HG02610 (cell line): ENCODE results near the gene ATP10A.
"Not testable (repeated sequence)": the region's sequence is repeated elsewhere in the genome, so short reads cannot be mapped to it uniquely, and the experiment has no call there.

Experiments used
- ATAC-seq: cut with Tn5 transposase; IDR thresholded peaks from one replicate; pipeline ENCODE4 v1.9.1; 2021; ENCODE audit warnings: mild to moderate bottlenecking, moderate library complexity; ENCODE audit not compliant: unreplicated experiment

ATP10A gene

GRCh38 chr15:25883463-25884259, 20.5 kb upstream of the ATP10A start:
- ATAC-seq, result no peak

DNA sequence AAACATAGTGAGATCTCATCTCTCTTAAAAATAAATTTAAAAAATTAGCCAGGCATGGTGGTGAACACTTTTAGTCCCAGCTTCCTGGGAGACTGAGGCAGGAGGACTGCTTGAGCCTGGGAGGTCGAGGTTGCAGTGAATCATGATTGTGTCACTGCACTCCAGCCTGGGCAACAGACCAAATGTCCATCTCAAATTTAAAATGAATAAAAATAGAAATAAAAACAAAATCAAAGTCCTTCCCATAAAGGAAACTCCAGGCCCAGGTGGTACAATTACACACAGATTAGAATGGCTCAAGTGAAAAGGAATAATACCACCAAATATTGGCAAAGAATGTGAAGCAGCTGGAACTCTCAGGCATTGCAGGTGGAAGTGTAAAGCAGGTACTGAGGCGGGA, 19.3 kb upstream of the ATP10A start:
- ATAC-seq, result no peak

DNA sequence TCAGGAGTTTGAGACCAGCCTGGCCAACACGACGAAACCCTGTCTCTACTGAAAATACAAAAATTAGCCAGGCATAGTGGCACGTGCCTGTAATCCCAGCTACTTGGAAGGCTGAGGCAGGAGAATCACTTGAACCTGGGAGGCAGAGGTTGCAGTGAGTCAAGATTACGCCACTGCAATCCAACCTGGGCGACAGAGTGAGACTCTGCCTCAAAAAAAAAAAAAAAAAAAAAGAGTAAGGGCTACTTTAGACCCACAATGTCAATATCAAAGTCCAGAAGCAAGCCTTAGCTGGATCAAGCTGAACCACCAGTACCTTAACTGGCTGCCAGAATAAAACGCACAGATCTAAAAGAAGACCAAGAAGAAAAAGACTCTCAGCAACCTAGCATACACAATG, 17.8 kb upstream of the ATP10A start:
- not testable (repeated sequence) for ATAC-seq

GRCh38 chr15:25880411-25880810, 17.3 kb upstream of the ATP10A start:
- no peak for ATAC-seq

DNA sequence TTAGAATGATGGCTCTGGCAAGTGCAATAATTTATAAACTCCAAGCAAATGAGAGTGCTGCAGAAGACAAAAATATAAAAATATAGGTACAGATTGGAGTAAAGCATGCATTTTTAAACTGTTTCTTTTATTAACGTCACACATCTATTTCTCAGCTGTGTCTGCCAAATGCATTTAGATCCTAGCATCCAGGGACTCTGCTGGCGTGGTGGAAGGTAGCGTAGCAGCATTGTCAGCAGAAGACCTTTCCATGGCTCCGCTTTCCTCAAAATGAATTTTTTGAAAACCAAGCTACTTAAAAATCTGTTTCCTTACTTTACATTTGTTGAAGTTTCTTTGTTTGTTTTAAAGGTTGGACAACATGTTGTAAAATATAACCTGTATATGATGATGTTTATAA, 16.3 kb upstream of the ATP10A start:
- ATAC-seq, result no peak

- no peak for ATAC-seq
Observed at GRCh38 chr15:25877681-25878080, 14.6 kb upstream of the ATP10A start.

DNA sequence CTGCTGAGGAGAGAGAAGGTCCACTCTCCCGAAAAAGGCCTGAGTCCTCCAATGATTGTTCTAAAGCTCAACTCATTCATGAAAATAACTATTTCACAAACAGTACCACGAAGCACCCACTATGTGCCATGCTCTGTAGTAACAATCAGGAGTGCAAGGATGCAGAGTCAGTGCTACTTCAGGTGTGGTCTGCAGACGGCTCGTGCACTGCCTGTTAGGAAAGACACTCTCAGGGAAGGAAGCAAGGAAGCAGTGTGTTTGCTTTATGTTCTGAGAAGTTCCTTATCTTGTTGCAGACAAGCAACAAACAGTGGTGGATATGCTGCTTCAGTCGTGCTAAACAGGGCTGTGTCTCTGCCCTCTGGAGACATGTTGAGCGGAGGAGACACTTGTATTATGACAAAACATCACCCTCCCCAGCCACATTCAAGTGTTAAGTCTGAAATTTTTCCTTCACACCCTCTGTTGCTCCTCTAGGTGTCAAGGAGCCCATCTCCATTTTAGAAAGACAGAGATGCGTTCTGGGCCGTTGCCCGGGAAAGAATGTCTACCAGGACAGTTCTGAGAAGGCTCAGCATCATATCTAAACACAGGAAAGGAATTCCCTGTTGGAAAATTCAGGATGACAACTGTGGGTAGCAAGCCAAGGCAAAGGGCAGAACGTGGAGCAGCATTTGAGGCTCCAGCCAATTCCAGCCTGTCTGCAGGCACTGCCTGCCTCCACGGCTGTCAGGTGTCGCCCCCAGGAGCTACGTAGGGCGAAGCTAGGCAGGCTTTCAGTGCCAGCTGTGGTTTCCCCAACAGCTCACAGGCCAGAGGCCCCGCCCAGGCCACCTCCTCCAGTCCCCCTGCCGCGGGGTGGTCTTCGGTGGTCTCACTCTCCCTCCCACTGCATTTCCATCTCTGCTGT, 13.4 kb upstream of the ATP10A start:
- ATAC-seq, result no peak

- ATAC-seq, result no peak
Observed at GRCh38 chr15:25875566-25875965, 12.4 kb upstream of the ATP10A start.

- no peak for ATAC-seq
Observed at GRCh38 chr15:25874379-25874778, 11.3 kb upstream of the ATP10A start.

DNA sequence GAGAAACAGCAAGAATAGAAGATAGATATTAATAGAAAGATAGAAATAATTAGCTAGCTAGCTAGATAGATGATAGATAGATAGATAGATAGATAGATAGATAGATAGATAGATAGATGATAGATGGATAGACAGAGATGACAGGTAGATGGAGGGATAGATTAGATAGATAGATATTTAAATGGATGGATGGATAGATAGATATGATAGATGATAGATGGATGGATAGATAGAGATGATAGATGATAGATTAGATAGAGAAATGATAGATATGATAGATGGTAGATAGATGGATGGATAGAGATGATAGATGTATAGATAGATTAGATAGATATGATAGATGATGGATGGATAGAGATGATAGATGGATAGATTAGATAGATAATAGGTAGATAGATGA, 8.3 kb upstream of the ATP10A start:
- no peak for ATAC-seq

DNA sequence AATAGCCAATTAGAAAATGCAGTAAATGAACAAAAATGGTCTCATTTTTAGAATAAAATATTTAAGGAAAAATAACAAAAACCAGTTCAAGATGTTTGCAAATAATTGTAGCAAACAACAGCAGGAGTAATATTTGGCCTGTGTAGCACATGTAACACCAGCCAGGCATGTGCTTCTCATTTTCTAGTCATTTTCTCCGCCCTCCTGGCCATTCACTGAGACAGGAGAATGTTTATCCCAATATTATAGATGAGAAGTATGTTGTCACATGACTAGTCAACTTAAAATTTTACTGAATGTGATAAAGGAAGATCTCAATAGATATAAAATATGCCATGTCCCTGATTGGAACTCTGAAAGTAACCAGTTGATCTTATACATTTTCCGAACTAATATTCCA, 7.8 kb upstream of the ATP10A start:
- ATAC-seq, result no peak

DNA sequence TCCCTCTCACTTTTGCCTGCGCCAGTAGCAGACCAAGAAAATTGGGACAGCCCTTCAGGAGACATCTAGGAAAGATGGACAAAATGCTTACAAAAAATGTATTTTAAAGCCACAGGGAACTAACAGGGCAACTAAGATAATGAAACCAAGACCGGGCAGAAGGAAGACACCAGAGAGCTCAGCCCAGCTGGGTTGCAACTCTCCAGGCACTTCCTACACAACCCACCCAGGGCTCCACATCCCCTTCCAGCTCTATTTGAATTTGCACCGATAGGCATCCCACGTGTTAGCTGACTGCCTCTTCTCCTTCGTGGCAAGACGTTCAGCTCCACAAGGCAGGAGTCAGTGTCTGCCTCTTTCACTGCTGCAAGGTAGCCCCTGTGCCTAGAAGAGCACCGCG, 6.6 kb upstream of the ATP10A start:
- no peak for ATAC-seq

DNA sequence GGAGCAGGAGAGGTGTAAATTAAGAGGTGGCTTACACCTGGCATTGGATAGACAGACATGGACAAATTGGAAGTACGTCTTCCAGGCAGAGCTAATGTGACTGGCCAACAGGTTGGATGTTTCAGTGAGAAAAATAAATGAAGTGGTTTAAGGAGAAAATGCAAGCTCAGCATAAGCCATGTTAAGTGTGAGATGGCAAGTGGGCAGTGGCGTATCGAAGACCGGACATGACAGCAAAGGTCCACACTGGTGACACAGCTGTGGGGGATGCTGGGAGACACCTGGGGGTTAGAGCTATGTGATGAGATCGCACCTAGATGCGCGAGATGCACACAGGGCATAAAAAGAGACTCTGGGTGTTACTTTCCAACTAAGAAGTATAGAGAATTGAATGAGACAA, 3.7 kb upstream of the ATP10A start:
- no peak for ATAC-seq

- ATAC-seq, result no peak
Observed at GRCh38 chr15:25866251-25866650, 3.1 kb upstream of the ATP10A start.

GRCh38 chr15:25864966-25865365, 1.8 kb upstream of the ATP10A start:
- no peak for ATAC-seq

DNA sequence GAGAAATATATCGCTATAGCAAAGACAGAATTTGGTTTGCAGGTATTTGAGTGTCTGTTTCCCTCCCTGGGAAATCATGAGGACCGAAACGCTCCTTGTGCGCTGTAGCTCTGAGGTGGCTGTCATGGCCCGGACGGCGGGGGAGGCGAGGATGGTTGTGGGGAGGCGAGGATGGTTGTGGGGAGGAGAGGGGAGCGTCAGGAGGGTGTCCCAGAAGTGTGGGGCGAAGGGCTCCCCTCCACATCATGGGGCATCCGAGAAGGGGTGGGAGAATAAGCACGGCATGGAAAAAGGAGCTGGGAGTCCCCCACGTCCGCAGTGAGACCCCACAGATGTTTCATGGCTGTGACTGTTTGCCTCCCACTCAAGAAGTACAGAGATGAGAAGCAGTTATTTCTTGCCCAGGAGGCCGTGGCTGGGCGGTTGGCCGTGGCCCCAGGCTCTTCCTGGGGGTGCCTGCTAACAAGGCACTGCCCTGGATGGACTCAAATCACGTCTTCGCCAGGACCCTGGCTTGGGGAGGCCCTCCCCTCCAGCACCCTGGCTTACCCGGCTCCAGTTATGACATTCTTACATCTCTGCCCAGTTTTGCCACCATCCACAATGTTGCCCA, 947 bp upstream of the ATP10A start:
- ATAC-seq, result no peak

GRCh38 chr15:25862472-25863110, 536 bp downstream of the ATP10A start:
- ATAC-seq, result no peak

GRCh38 chr15:25862071-25862471, 1.1 kb downstream of the ATP10A start:
- ATAC-seq, result no peak

- no peak for ATAC-seq
Observed at GRCh38 chr15:25860885-25861866, 2.0 kb downstream of the ATP10A start.
